ENCODE results near the gene LAS1L. TPM values are rescaled to one million over a fixed set of nuclear protein-coding genes. Genes with fewer than 3 reads are reported as not detected.
"Not testable (repeated sequence)": the region's sequence is repeated elsewhere in the genome, so short reads cannot be mapped to it uniquely, and the experiment has no call there.

LAS1L gene
- total RNA-seq, 2 donors from 2014 or later, result 18.7 to 21.9 TPM

- no peak for DNase-seq (ENCODE audit: low spot score)
- intact Hi-C loops (cut with DNase I), result no loop called here
Measured at GRCh38 chrX:65522739-65523372, 11.7 kb downstream of the LAS1L start.

- intact Hi-C loops (cut with DNase I); DNase-seq (ENCODE audit: low spot score): not testable (repeated sequence)
Measured at GRCh38 chrX:65519530-65519929, 15.1 kb downstream of the LAS1L start.

- intact Hi-C loops (cut with DNase I); DNase-seq (ENCODE audit: low spot score): not testable (repeated sequence)
Measured at GRCh38 chrX:65518980-65519379, 15.6 kb downstream of the LAS1L start.

- DNase-seq (ENCODE audit: low spot score), result no peak
- intact Hi-C loops (cut with DNase I), result no loop called here
Measured at GRCh38 chrX:65517923-65518322, 16.7 kb downstream of the LAS1L start.

- DNase-seq (ENCODE audit: low spot score), result no peak
- intact Hi-C loops (cut with DNase I), result no loop called here
Measured at GRCh38 chrX:65516756-65517155, 17.8 kb downstream of the LAS1L start.

GRCh38 chrX:65513610-65514009, 21.0 kb downstream of the LAS1L start:
- intact Hi-C loops (cut with DNase I), result no loop called here

GRCh38 chrX:65509400-65509799, 25.2 kb downstream of the LAS1L start:
- no peak for DNase-seq (ENCODE audit: low spot score)
- intact Hi-C loops (cut with DNase I), result no loop called here

More at GRCh38 chrX:65513610-65514009, 21.0 kb downstream of the LAS1L start:
- no peak for DNase-seq (ENCODE audit: low spot score)

GRCh38 chrX:65508851-65509250, 25.7 kb downstream of the LAS1L start:
- intact Hi-C loops (cut with DNase I), result no loop called here
- DNase-seq (ENCODE audit: low spot score), result no peak

- intact Hi-C loops (cut with DNase I), result no loop called here
- DNase-seq (ENCODE audit: low spot score), result no peak
Measured at GRCh38 chrX:65502618-65503017, 32.0 kb downstream of the LAS1L start.

GRCh38 chrX:65493431-65493830, 41.2 kb downstream of the LAS1L start:
- DNase-seq (ENCODE audit: low spot score), result no peak
- intact Hi-C loops (cut with DNase I), result no loop called here

GRCh38 chrX:65491620-65492019, 43.0 kb downstream of the LAS1L start:
- intact Hi-C loops (cut with DNase I), result no loop called here
- no peak for DNase-seq (ENCODE audit: low spot score)

- intact Hi-C loops (cut with DNase I), result no loop called here
- no peak for DNase-seq (ENCODE audit: low spot score)
Measured at GRCh38 chrX:65488495-65488894, 46.1 kb downstream of the LAS1L start.

- DNase-seq (ENCODE audit: low spot score), result no peak
- intact Hi-C loops (cut with DNase I), result no loop called here
Measured at GRCh38 chrX:65480960-65481359, 53.6 kb downstream of the LAS1L start.

GRCh38 chrX:65479102-65479501, 55.5 kb downstream of the LAS1L start:
- intact Hi-C loops (cut with DNase I), result loop anchor here in 1 of 2 donors (10.0 kb wide), 1 partner anchor 944 kb away; no protein-coding TSS in a partner anchor
- DNase-seq (ENCODE audit: low spot score), result not testable (repeated sequence)

- intact Hi-C loops (cut with DNase I), result loop anchor here in 1 of 2 donors (10.0 kb wide), 1 partner anchor 942 kb away; no protein-coding TSS in a partner anchor
- DNase-seq (ENCODE audit: low spot score), result no peak
Measured at GRCh38 chrX:65476564-65476963, 58.0 kb downstream of the LAS1L start.

- no peak for DNase-seq (ENCODE audit: low spot score)
- intact Hi-C loops (cut with DNase I), result no loop called here
Measured at GRCh38 chrX:65463550-65463949, 71.0 kb downstream of the LAS1L start.

Other genes with a start within 250 kb of the LAS1L start
- 100 to 1,000 TPM; 342 to 478 TPM for gene MSN, start 132.9 kb upstream of the LAS1L start, total RNA-seq

Measured in posterior vena cava (tissue), 2 donors.